Ishikawa (cell line): ENCODE measurements around the gene TBC1D20.

Experiments used
- CEBPB ChIP-seq: IDR thresholded peaks from 2 replicates; pipeline ENCODE4 v1.6.1; 2012
- RAD21 ChIP-seq: IDR thresholded peaks from 2 replicates; pipeline ENCODE4 v1.6.1; 2012; ENCODE audit warnings: low read depth
- TCF12 ChIP-seq: IDR thresholded peaks from 2 replicates; pipeline ENCODE4 v1.6.1; 2012; ENCODE audit warnings: low read depth
- YY1 ChIP-seq: IDR thresholded peaks from 2 replicates; pipeline ENCODE4 v1.6.1; 2012; ENCODE audit warnings: low read depth
- TF ChIP-seq, protein P1 (sequence below): IDR thresholded peaks from 2 replicates; pipeline ENCODE4 v1.6.1; 2012; ENCODE audit warnings: low read depth, mild to moderate bottlenecking

DNA sequence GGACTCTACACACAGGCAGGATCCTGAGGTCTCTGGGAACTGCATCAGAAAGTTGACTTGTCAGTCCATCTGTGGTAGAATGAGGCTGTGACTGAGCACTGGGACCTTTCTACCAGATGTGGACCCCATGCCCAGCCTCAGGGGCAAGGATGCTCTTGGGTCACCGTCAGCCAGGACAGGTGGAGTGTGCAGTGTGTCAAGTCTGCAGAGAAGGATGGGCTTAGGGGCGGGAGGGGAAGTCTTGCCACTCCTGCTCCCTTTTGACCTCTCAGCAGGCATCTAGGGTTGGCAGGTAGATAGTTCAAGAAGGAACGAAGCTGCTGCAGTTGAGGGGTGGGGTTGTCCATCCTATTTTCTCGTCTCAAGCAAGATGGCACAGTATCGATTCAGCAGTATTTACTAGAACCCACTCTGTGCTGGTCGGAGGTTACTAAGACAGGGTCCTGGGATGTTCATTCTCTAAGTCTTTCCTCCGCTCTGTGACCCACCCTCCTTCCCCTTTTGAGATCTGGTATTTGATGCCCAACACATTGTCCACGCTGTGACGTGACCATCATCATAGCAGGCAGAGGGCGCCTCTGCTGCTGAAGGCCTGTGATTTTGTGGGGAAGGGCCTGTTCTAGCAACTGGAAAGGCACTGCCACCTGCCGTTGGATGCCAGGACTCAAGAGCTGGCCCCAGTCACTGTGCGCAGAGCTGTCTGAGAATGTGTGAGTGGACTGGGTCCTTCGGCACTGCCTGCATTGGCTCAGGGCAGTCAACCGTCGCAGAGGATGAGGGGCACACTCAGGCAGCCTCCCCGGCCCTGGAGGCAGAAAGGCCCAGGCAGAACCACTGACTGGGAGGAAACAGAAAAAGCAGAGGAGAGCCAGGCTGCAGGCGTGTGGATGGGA, 31.1 kb downstream of the TBC1D20 start:
- TF ChIP-seq TCF12 (no peak), YY1 (no peak), RAD21 (peak; percentile 74), CEBPB (no peak)
- TF ChIP-seq, protein P1, sequence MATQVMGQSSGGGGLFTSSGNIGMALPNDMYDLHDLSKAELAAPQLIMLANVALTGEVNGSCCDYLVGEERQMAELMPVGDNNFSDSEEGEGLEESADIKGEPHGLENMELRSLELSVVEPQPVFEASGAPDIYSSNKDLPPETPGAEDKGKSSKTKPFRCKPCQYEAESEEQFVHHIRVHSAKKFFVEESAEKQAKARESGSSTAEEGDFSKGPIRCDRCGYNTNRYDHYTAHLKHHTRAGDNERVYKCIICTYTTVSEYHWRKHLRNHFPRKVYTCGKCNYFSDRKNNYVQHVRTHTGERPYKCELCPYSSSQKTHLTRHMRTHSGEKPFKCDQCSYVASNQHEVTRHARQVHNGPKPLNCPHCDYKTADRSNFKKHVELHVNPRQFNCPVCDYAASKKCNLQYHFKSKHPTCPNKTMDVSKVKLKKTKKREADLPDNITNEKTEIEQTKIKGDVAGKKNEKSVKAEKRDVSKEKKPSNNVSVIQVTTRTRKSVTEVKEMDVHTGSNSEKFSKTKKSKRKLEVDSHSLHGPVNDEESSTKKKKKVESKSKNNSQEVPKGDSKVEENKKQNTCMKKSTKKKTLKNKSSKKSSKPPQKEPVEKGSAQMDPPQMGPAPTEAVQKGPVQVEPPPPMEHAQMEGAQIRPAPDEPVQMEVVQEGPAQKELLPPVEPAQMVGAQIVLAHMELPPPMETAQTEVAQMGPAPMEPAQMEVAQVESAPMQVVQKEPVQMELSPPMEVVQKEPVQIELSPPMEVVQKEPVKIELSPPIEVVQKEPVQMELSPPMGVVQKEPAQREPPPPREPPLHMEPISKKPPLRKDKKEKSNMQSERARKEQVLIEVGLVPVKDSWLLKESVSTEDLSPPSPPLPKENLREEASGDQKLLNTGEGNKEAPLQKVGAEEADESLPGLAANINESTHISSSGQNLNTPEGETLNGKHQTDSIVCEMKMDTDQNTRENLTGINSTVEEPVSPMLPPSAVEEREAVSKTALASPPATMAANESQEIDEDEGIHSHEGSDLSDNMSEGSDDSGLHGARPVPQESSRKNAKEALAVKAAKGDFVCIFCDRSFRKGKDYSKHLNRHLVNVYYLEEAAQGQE = no peak
